Osteoblast (primary cell): ENCODE results near the gene RAB7A. TPM values are rescaled to one million over a fixed set of nuclear protein-coding genes. Genes with fewer than 3 reads are reported as not detected.

ENCODE experiments used
- DNase-seq: peaks from one replicate; pipeline ENCODE4 v3.0.0; 2011; ENCODE audit warnings: low spot score, mixed read lengths; ENCODE audit not compliant: insufficient read length; ENCODE audit errors: missing footprints
- H2AFZ ChIP-seq: 2 replicates; pipeline ENCODE4 v1.6.0; 2011; ENCODE audit warnings: mild to moderate bottlenecking, low read length
- H3K27ac ChIP-seq: 2 replicates; pipeline ENCODE4 v1.5.1; 2011; ENCODE audit warnings: mild to moderate bottlenecking, low read depth, low read length, moderate library complexity
- H3K27me3 ChIP-seq: 2 replicates; pipeline ENCODE4 v1.6.0; 2012; ENCODE audit warnings: mild to moderate bottlenecking, control low read depth, inconsistent platforms, low read length, moderate library complexity; ENCODE audit not compliant: insufficient read depth
- H3K36me3 ChIP-seq: 2 replicates; pipeline ENCODE4 v1.5.1; 2011; ENCODE audit warnings: mild to moderate bottlenecking, low read length, control low read depth, moderate library complexity; ENCODE audit not compliant: insufficient read depth
- H3K4me1 ChIP-seq: 2 replicates; pipeline ENCODE4 v1.5.1; 2011; ENCODE audit warnings: mild to moderate bottlenecking, low read length, control low read depth, moderate library complexity; ENCODE audit not compliant: insufficient read depth
- H3K4me2 ChIP-seq: 2 replicates; pipeline ENCODE4 v1.6.0; 2011; ENCODE audit warnings: mild to moderate bottlenecking, low read length; ENCODE audit not compliant: insufficient read depth
- H3K4me3 ChIP-seq: fragments of 200-600 bp; sonication (generic); 3 replicates; pipeline ENCODE4 v1.5.1; 2012; ENCODE audit warnings: mild to moderate bottlenecking, low read length, inconsistent platforms; ENCODE audit not compliant: insufficient read depth
- H3K79me2 ChIP-seq: 2 replicates; pipeline ENCODE4 v1.6.0; 2012; ENCODE audit warnings: mild to moderate bottlenecking, low read length, control low read depth, inconsistent platforms; ENCODE audit not compliant: insufficient read depth
- H3K9me3 ChIP-seq: 2 replicates; pipeline ENCODE4 v1.5.1; 2011; ENCODE audit warnings: low read depth, low read length, control low read depth
- H4K20me1 ChIP-seq: 2 replicates; pipeline ENCODE4 v1.6.0; 2012; ENCODE audit warnings: mild to moderate bottlenecking, low read length, control low read depth; ENCODE audit not compliant: insufficient read depth
- total RNA-seq: library from RNA; depleted of rRNA; stranded (reverse); fragments of >200 nt; gene quantifications from 2 replicates; pipeline ENCODE4 v1.2.3, GENCODE V29; 2012
- TF ChIP-seq, protein P1 (sequence below): IDR thresholded peaks from 2 replicates; pipeline ENCODE4 v1.5.1; 2011; ENCODE audit warnings: mild to moderate bottlenecking, low read depth, low read length, moderate library complexity; ENCODE audit errors: extremely low read depth

RAB7A gene
- total RNA-seq, 1 donor = 86.1 TPM

DNA sequence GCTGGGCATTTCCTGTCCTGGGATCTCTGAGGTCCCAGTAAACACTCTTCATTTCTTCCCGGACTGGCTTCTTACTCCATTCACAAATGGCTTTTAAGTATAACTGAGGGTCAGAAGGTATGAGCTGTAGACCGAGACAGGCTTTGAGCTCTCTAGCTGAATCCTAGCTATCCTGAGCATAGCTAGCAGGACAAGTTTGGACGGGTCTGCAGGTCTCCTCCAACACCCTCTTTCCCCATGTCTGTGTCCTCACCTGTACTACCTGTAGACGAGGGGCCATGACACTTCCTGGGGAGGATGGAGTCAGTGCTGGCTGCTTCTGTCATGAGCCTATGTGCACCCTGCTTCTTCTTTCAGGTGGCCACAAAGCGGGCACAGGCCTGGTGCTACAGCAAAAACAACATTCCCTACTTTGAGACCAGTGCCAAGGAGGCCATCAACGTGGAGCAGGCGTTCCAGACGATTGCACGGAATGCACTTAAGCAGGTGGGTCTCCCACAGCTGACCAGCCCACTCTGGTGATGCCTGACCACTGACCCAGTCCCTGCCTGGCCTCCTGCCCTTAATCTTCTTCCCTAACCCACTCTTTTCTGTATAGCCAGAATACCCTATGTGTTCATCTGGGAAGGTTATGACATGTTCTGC is 81.3 kb downstream of the RAB7A start:
- Histone ChIP-seq H3K4me1 (peaks cover 21% of the 10 kb centered on the region), H2AFZ (no peak overlapping the region), H3K4me2 (no peak overlapping the region), H3K27me3 (no peaks in the 10 kb centered on the region), H3K27ac (no peak overlapping the region), H3K4me3 (no peak overlapping the region), H3K36me3 (peaks cover 56% of the 10 kb centered on the region), H3K9me3 (no peaks in the 10 kb centered on the region), H4K20me1 (peaks cover 8% of the 10 kb centered on the region), H3K79me2 (peaks cover 70% of the 10 kb centered on the region)
- no peak for DNase-seq
- TF ChIP-seq, protein P1, sequence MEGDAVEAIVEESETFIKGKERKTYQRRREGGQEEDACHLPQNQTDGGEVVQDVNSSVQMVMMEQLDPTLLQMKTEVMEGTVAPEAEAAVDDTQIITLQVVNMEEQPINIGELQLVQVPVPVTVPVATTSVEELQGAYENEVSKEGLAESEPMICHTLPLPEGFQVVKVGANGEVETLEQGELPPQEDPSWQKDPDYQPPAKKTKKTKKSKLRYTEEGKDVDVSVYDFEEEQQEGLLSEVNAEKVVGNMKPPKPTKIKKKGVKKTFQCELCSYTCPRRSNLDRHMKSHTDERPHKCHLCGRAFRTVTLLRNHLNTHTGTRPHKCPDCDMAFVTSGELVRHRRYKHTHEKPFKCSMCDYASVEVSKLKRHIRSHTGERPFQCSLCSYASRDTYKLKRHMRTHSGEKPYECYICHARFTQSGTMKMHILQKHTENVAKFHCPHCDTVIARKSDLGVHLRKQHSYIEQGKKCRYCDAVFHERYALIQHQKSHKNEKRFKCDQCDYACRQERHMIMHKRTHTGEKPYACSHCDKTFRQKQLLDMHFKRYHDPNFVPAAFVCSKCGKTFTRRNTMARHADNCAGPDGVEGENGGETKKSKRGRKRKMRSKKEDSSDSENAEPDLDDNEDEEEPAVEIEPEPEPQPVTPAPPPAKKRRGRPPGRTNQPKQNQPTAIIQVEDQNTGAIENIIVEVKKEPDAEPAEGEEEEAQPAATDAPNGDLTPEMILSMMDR = no peak

DNA sequence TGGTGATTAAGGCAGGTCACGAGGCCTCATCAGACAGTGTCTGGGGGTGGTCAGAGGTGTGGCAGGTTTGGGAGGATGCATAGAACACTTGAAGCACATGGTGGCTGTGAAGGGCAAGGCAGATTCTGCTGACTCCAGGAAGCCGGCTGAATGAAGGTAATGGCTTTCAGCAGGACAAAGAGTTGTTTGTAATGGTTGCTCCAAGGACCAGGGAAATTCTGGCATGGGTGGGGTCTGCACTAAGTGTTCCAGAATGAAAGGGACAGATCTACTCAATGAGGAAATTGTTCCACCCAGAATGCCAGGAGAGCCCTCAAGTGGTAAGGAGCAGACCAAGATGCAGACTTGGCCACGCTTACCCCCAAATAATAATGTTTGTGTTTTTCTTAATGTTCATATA is 82.7 kb downstream of the RAB7A start:
- DNase-seq = no peak
- H2AFZ ChIP-seq = no peak overlapping the region
- peaks cover 70% of the 10 kb centered on the region for H3K36me3 ChIP-seq
- H3K79me2 ChIP-seq = peaks cover 63% of the 10 kb centered on the region
- peaks cover 21% of the 10 kb centered on the region for H3K4me1 ChIP-seq
- peaks cover 8% of the 10 kb centered on the region for H4K20me1 ChIP-seq
- no peak overlapping the region for H3K4me3 ChIP-seq
- TF ChIP-seq, protein P1 = no peak
- H3K4me2 ChIP-seq = no peak overlapping the region
- H3K9me3 ChIP-seq = no peaks in the 10 kb centered on the region
- no peak overlapping the region for H3K27ac ChIP-seq
- H3K27me3 ChIP-seq = no peaks in the 10 kb centered on the region

DNA sequence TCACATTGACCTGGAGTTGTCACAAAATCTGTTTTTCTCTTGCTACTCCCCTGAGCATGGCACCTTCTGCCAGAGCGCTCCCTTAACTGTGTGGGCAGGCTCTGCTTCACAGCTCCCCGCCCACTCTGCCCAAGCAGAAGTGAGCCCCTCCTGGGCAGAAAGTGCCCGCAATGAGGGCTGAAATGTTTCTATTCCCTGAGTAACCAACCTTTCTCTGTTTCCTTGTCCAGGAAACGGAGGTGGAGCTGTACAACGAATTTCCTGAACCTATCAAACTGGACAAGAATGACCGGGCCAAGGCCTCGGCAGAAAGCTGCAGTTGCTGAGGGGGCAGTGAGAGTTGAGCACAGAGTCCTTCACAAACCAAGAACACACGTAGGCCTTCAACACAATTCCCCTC is 87.1 kb downstream of the RAB7A start:
- Histone ChIP-seq H3K4me2 (no peak overlapping the region), H4K20me1 (peaks cover 2% of the 10 kb centered on the region), H3K4me1 (no peaks in the 10 kb centered on the region), H3K36me3 (peaks cover 74% of the 10 kb centered on the region), H3K27ac (no peak overlapping the region), H3K27me3 (no peaks in the 10 kb centered on the region), H2AFZ (no peak overlapping the region), H3K4me3 (no peak overlapping the region), H3K9me3 (no peaks in the 10 kb centered on the region), H3K79me2 (peaks cover 23% of the 10 kb centered on the region)
- no peak for DNase-seq
- TF ChIP-seq, protein P1 = no peak

DNA sequence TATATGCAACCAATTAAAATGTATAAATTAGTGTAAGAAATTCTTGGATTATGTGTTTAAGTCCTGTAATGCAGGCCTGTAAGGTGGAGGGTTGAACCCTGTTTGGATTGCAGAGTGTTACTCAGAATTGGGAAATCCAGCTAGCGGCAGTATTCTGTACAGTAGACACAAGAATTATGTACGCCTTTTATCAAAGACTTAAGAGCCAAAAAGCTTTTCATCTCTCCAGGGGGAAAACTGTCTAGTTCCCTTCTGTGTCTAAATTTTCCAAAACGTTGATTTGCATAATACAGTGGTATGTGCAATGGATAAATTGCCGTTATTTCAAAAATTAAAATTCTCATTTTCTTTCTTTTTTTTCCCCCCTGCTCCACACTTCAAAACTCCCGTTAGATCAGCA is 88.1 kb downstream of the RAB7A start:
- Histone ChIP-seq H3K27me3 (no peaks in the 10 kb centered on the region), H3K79me2 (peaks cover 15% of the 10 kb centered on the region), H3K9me3 (no peaks in the 10 kb centered on the region), H3K36me3 (peaks cover 73% of the 10 kb centered on the region), H3K4me2 (no peak overlapping the region), H2AFZ (no peak overlapping the region), H4K20me1 (peaks cover 6% of the 10 kb centered on the region), H3K27ac (no peak overlapping the region), H3K4me1 (no peaks in the 10 kb centered on the region), H3K4me3 (no peak overlapping the region)
- TF ChIP-seq, protein P1 = no peak
- no peak for DNase-seq
